H9 (cell line): ENCODE measurements around the gene MLLT11. TPM values are rescaled to one million over a fixed set of nuclear protein-coding genes. Genes with fewer than 3 reads are reported as not detected.

Source experiments
- DNase-seq: peaks from one replicate; pipeline ENCODE4 v3.0.0-alpha.2; 2017
- H2AFZ ChIP-seq: one replicate; pipeline ENCODE4 v1.6.1; 2013; ENCODE audit warnings: mild to moderate bottlenecking, low read length, control low read depth, moderate library complexity
- H2AK5ac ChIP-seq: 2 replicates; pipeline ENCODE4 v1.6.1; 2013; ENCODE audit warnings: low read length, control low read depth, mixed read lengths; ENCODE audit not compliant: insufficient read length
- H2BK120ac ChIP-seq: one replicate; pipeline ENCODE4 v1.6.1; 2013; ENCODE audit warnings: low read depth, mild to moderate bottlenecking, low read length, control low read depth, inconsistent platforms; ENCODE audit not compliant: poor library complexity, severe bottlenecking
- H2BK12ac ChIP-seq: 2 replicates; pipeline ENCODE4 v1.6.1; 2013; ENCODE audit warnings: low read length, control low read depth, mixed read lengths, low read depth; ENCODE audit not compliant: insufficient read length
- H2BK15ac ChIP-seq: 2 replicates; pipeline ENCODE4 v1.6.1; 2013; ENCODE audit warnings: low read depth, low read length, control low read depth
- H2BK20ac ChIP-seq: one replicate; pipeline ENCODE4 v1.6.1; 2013; ENCODE audit warnings: low read depth, mild to moderate bottlenecking, low read length, control low read depth, inconsistent platforms; ENCODE audit not compliant: poor library complexity, severe bottlenecking
- H2BK5ac ChIP-seq: 2 replicates; pipeline ENCODE4 v1.6.1; 2013; ENCODE audit warnings: low read length, control low read depth, mixed read lengths; ENCODE audit not compliant: insufficient read length
- H3K14ac ChIP-seq: 2 replicates; pipeline ENCODE4 v1.6.1; 2013; ENCODE audit warnings: low read length, control low read depth; ENCODE audit not compliant: insufficient read depth
- H3K18ac ChIP-seq: 2 replicates; pipeline ENCODE4 v1.6.1; 2013; ENCODE audit warnings: low read depth, mild to moderate bottlenecking, mixed read lengths, low read length, control low read depth; ENCODE audit not compliant: insufficient read length
- H3K23ac ChIP-seq: 2 replicates; pipeline ENCODE4 v1.6.1; 2013; ENCODE audit warnings: low read length, control low read depth, mixed read lengths, low read depth; ENCODE audit not compliant: insufficient read length
- H3K23me2 ChIP-seq: 2 replicates; pipeline ENCODE4 v1.6.1; 2013; ENCODE audit warnings: low read depth, mild to moderate bottlenecking, mixed read lengths, low read length, control low read depth; ENCODE audit not compliant: insufficient read length, poor library complexity, severe bottlenecking
- H3K27ac ChIP-seq: 2 replicates; pipeline ENCODE4 v1.5.1; 2013; ENCODE audit warnings: low read length, control low read depth, mixed read lengths, low read depth; ENCODE audit not compliant: insufficient read length
- H3K27me3 ChIP-seq: 2 replicates; pipeline ENCODE4 v1.6.1; 2013; ENCODE audit warnings: low read length, control low read depth, inconsistent platforms; ENCODE audit not compliant: insufficient read depth
- H3K4ac ChIP-seq: 2 replicates; pipeline ENCODE4 v1.6.1; 2013; ENCODE audit warnings: low read depth, mild to moderate bottlenecking, control low read depth, inconsistent platforms, low read length, moderate library complexity
- H3K4me1 ChIP-seq: 2 replicates; pipeline ENCODE4 v1.6.1; 2013; ENCODE audit warnings: low read length, control low read depth, inconsistent platforms; ENCODE audit not compliant: insufficient read depth
- H3K4me2 ChIP-seq: 2 replicates; pipeline ENCODE4 v1.6.1; 2013; ENCODE audit warnings: low read length, control low read depth, mixed read lengths; ENCODE audit not compliant: insufficient read length, insufficient read depth
- H3K56ac ChIP-seq: 2 replicates; pipeline ENCODE4 v1.6.1; 2013; ENCODE audit warnings: low read depth, mild to moderate bottlenecking, mixed read lengths, low read length, control low read depth; ENCODE audit not compliant: insufficient read length
- H3K79me1 ChIP-seq: 2 replicates; pipeline ENCODE4 v1.6.1; 2013; ENCODE audit warnings: low read depth, mild to moderate bottlenecking, moderate library complexity, low read length, control low read depth, inconsistent platforms; ENCODE audit not compliant: insufficient read depth, poor library complexity, severe bottlenecking
- H3K79me2 ChIP-seq: 2 replicates; pipeline ENCODE4 v1.6.1; 2013; ENCODE audit warnings: low read length, control low read depth, inconsistent platforms; ENCODE audit not compliant: insufficient read depth
- H3K9ac ChIP-seq: 2 replicates; pipeline ENCODE4 v1.6.1; 2013; ENCODE audit warnings: low read length, control low read depth, mixed read lengths; ENCODE audit not compliant: insufficient read length; ENCODE audit errors: extremely low read depth
- H3K9me3 ChIP-seq: one replicate; pipeline ENCODE4 v1.6.1; 2013; ENCODE audit warnings: low read depth, low read length, inconsistent platforms; ENCODE audit not compliant: control insufficient read depth
- H3T11ph ChIP-seq: one replicate; pipeline ENCODE4 v1.6.1; 2013; ENCODE audit warnings: mild to moderate bottlenecking, low read length, control low read depth, inconsistent platforms
- H4K20me1 ChIP-seq: one replicate; pipeline ENCODE4 v1.6.1; 2013; ENCODE audit not compliant: control insufficient read depth, insufficient read length, insufficient read depth
- H4K5ac ChIP-seq: 2 replicates; pipeline ENCODE4 v1.6.1; 2013; ENCODE audit warnings: low read depth, mild to moderate bottlenecking, mixed read lengths, low read length, control low read depth; ENCODE audit not compliant: insufficient read length
- H4K8ac ChIP-seq: replicated peaks from 2 replicates; pipeline ENCODE4 v1.6.1; 2013; ENCODE audit warnings: low read length, control low read depth, mixed read lengths, low read depth; ENCODE audit not compliant: insufficient read length
- H4K91ac ChIP-seq: 2 replicates; pipeline ENCODE4 v1.6.1; 2013; ENCODE audit warnings: low read depth, mild to moderate bottlenecking, moderate library complexity, mixed read lengths, low read length, control low read depth; ENCODE audit not compliant: insufficient read length
- H3K27ac Mint-ChIP-seq, 3 experiments: 2 replicates in 2 of 3; 3 replicates in 1 of 3; pipeline ENCODE4 v1.8.0; 2020 to 2021; ENCODE audit warnings: mixed read lengths in 3 of 3, mild to moderate bottlenecking in 1 of 3, moderate library complexity in 1 of 3
- H3K27me3 Mint-ChIP-seq: 2 replicates; pipeline ENCODE4 v1.8.0; 2021; ENCODE audit warnings: low read depth, mild to moderate bottlenecking, moderate library complexity, mixed read lengths
- H3K36me3 Mint-ChIP-seq, 3 experiments: 2 replicates in 2 of 3; 3 replicates in 1 of 3; pipeline ENCODE4 v1.8.0; 2020 to 2021; ENCODE audit warnings: low read depth in 3 of 3, mixed read lengths in 3 of 3; ENCODE audit not compliant: insufficient read depth in 1 of 3
- H3K4me1 Mint-ChIP-seq, 2 experiments: 2 replicates each; pipeline ENCODE4 v1.8.0; 2020; ENCODE audit warnings: mixed read lengths in 2 of 2
- H3K4me3 Mint-ChIP-seq, 2 experiments: 2 replicates in 1 of 2; 3 replicates in 1 of 2; pipeline ENCODE4 v1.8.0; 2020 to 2021; ENCODE audit warnings: mild to moderate bottlenecking in 2 of 2, mixed read lengths in 2 of 2, moderate library complexity in 1 of 2
- H3K9me3 Mint-ChIP-seq, 2 experiments: 2 replicates in 1 of 2; 3 replicates in 1 of 2; pipeline ENCODE4 v1.8.0; 2020; ENCODE audit warnings: mild to moderate bottlenecking in 2 of 2, mixed read lengths in 2 of 2, moderate library complexity in 1 of 2
- CTCF ChIP-seq: fragments of 200-600 bp; sonication (generic); conservative IDR thresholded peaks from 3 replicates; pipeline ENCODE4 v1.8.0; 2021; ENCODE audit warnings: antibody characterized with exemption, mild to moderate bottlenecking
- WGBS: extraction: QIAGEN DNeasy Blood & Tissue Kit; methylation state at CpG from one replicate; pipeline ENCODE4 v1.1.7; 2013; ENCODE audit warnings: missing lambda C conversion rate, low lambda C conversion rate, mixed read lengths; ENCODE audit not compliant: insufficient read length; ENCODE audit errors: extremely low coverage; 5-methylcytosine and 5-hydroxymethylcytosine counted together
- total RNA-seq: library from RNA; stranded (reverse); gene quantifications from 2 replicates; pipeline ENCODE4 v1.2.1, GENCODE V29; 2021

Gene MLLT11
- total RNA-seq, 1 experiment from 2014 or later: 13.2 TPM

GRCh38 chr1:151047925-151048644 lies 12.1 kb upstream of the MLLT11 start:
- Histone ChIP-seq H2BK15ac (no peak overlapping the region), H3K56ac (no peak overlapping the region), H3K27me3 (no peaks in the 10 kb centered on the region), H2AK5ac (no peak overlapping the region), H4K5ac (no peak overlapping the region), H3K27ac (no peak overlapping the region), H2BK20ac (no peak overlapping the region), H2BK12ac (no peak overlapping the region), H3K9me3 (no peaks in the 10 kb centered on the region), H2BK5ac (no peak overlapping the region), H3K23ac (no peak overlapping the region), H3K4me2 (peak overlapping the region; percentile 60), H4K91ac (no peak overlapping the region), H3K79me2 (no peaks in the 10 kb centered on the region), H3K4ac (no peak overlapping the region), H3K14ac (peak overlapping the region; percentile 66), H3K23me2 (peaks cover 4% of the 10 kb centered on the region), H3K18ac (peak overlapping the region; percentile 12), H4K8ac (no peak overlapping the region), H3T11ph (no peak overlapping the region), H3K79me1 (no peaks in the 10 kb centered on the region), H2BK120ac (no peak overlapping the region), H4K20me1 (no peaks in the 10 kb centered on the region), H2AFZ (no peak overlapping the region), H3K4me1 (no peaks in the 10 kb centered on the region; the same call in 1 of the 2 replicates), H3K9ac (peak overlapping the region; percentile 51)
- H3K27ac Mint-ChIP-seq: peak overlapping the region; percentile 95 to 99 (median 96)
- peak; percentile 87 for DNase-seq
- peak overlapping the region; percentile 95 to 98 for H3K4me3 Mint-ChIP-seq
- TF ChIP-seq CTCF: peak; percentile 70; the same call in 2 of the 3 replicates
- WGBS: no CpG with 5 or more reads among the region's 48 CpGs
- peaks cover 17 to 19% of the 10 kb centered on the region in 2 experiments for H3K4me1 Mint-ChIP-seq
- no peaks in the 10 kb centered on the region for H3K27me3 Mint-ChIP-seq
- H3K36me3 Mint-ChIP-seq: peaks cover 2 to 20% (median 16%) of the 10 kb centered on the region in 3 experiments; a peak in 5 of 7 replicates
- no peaks in the 10 kb centered on the region for H3K9me3 Mint-ChIP-seq
